SH-SY5Y (cell line): ENCODE measurements around the gene CTDP1.

Experiments used
- GATA2 ChIP-seq: IDR thresholded peaks from 2 replicates; pipeline ENCODE4 v1.6.1; 2011; ENCODE audit warnings: mild to moderate bottlenecking, low read depth, low read length
- GATA3 ChIP-seq: IDR thresholded peaks from 2 replicates; pipeline ENCODE4 v1.6.1; 2011; ENCODE audit warnings: low read depth, mild to moderate bottlenecking, low read length, moderate library complexity

CTDP1 gene

DNA sequence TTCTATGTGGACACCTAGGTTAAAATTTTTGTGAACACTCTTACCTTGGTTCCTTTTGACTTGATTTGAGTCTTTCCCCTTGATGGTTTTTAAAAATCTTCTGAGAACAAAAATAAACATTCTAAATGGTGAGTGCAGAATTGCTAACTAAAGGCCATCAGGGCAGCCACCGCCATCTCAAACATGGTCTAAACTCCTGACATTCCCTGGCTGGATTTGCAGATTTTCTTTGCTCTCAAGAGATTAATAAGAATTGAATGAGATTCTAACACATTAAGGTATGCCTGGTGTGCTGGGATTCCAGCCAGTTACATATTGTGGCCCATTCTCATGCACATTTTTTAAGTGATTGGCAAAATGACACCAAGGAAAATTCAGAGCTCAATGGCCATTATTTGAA is 17.2 kb upstream of the CTDP1 start:
- TF ChIP-seq GATA2 (no peak), GATA3 (no peak)

- TF ChIP-seq GATA3: no peak
Observed at GRCh38 chr18:79664525-79665125, 15.0 kb upstream of the CTDP1 start.

DNA sequence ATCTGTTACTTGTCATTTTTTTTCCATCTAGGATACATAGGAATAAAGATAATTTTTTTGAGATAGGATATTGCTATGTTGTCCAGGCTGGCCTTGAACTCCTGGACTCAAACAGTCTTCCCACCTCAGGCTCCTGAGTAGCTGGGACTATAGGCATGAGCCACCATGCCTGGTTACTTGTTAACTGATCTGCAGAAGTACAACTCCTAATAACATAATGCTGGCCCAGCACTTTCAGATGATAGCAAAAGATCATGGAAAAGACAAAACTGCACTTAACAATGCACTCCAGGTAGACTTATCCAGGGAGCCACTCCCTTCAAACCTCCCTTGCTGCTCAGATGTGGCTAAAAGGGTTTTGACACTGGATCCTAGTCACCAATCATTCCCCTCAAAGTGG is 11.4 kb upstream of the CTDP1 start:
- no peak for TF ChIP-seq GATA3
- TF ChIP-seq GATA2: no peak

DNA sequence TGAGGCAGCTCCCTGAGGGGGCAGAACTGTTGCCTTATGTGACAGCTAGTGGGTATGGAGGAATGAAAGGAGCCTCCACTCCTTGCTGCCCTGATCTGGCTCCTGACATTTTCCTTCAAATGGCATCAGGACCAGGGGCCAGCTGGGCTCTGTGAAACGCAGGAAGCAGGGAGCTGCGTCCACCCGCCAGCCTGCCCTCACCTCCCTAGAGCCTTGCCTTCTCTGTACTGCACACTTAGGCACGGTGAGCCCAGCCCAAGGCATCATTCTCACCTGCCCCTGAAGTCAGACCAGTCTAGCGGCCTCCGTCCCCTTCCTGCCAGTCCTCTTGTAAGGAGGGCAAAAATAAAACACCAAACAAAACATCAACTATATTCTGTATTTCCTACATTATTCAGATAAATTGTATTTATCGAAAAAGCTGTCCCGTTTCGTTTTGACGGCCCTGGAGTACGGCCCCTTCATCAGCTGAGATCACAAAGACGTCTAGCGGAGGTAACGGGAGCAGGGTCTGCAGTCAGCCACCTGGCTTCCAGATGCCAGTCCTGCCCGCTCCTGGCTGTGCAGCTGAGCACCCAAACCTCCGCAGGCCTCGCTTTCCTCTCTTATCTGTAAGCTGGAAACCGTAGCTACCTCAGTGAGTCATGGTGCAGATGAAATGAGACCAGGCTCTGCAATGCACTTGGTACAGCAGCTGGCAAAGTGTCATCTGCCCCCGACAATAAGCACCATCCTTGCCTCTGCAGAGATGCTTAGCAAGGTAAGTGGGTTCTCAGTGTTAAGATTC is 6.9 kb upstream of the CTDP1 start:
- no peak for TF ChIP-seq GATA3
- TF ChIP-seq GATA2: peak; percentile 86

DNA sequence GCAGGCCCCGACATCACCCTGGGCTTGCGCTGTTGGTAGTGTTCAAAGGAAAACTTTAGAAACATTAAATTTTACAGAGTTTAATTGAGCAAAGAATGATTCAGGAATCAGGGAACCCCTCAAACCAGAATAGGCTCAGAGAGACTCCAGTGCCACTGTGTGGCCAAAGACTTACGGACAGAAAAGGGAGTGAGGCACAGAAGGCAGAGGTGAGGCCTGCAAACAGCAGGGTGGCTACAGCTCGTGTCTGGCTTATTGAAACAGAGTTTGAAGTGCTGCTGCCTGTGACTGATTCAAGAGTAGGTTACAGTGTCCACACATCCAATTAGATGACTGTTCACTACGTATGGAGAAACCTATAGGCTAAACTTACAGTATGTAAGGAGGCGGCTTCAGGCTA is 2.4 kb upstream of the CTDP1 start:
- TF ChIP-seq GATA2 (no peak), GATA3 (no peak)

DNA sequence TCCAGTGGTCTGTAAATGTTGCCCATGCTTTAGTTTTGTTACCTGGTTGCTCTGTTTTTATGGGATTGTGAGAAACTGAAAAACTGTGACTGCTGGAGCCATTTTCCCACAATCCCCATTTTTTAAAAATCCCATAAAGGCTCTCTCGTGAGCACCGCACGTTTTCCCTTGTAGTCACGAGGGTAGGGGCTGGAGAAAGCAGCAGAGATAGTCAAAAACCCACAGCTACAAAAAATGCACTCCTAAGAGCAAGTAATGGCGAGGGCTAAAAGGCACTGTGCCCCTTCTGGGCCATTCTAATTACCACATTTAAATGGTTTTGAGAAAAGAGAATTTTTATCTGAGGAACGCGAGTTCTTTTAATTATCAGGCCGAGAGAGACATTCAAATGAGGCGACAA is 1.8 kb upstream of the CTDP1 start:
- TF ChIP-seq GATA3 (no peak), GATA2 (no peak)

DNA sequence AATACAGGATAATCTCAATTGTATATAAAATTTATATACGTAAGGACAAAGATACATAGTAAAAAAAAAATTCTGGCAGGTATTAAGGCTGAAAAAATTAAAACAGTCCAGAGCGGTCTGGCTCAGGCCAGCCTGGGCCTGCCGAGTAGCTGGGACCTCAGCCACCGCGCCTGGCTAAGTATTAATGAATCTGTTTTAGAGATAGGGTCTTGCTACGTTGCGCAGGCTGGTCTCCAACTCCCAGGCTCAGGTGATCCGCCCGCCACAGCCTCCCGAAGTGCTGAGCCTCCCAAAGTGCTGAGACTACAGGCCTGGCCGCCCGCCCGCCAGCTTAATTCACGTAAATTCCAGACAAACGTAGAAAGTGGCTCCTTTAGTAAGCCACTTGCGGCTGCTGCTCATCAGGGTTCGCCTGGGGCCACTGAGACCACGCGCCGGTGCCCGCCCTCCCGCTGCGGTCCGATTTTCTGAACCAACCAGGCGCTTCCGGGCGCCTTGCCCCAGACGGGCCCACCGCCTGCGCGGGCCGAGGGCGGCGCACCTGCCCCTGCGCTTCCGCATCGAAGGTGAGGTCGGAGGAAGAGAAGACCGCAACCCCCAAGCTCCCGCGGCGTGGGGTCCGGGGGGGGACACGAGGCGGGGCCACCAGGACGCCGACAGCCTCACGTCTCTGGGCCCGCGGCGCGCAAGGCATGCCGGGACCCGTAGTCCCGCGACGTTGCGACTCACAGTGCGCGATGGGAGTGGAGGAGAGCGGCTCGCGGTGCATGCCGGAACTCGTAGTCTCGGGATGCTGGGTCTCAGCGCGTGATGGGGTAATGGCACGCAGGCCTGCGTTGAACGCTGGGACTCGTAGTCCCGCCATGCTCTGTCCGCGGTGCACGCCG is 695 bp upstream of the CTDP1 start:
- no peak for TF ChIP-seq GATA3
- TF ChIP-seq GATA2: no peak

DNA sequence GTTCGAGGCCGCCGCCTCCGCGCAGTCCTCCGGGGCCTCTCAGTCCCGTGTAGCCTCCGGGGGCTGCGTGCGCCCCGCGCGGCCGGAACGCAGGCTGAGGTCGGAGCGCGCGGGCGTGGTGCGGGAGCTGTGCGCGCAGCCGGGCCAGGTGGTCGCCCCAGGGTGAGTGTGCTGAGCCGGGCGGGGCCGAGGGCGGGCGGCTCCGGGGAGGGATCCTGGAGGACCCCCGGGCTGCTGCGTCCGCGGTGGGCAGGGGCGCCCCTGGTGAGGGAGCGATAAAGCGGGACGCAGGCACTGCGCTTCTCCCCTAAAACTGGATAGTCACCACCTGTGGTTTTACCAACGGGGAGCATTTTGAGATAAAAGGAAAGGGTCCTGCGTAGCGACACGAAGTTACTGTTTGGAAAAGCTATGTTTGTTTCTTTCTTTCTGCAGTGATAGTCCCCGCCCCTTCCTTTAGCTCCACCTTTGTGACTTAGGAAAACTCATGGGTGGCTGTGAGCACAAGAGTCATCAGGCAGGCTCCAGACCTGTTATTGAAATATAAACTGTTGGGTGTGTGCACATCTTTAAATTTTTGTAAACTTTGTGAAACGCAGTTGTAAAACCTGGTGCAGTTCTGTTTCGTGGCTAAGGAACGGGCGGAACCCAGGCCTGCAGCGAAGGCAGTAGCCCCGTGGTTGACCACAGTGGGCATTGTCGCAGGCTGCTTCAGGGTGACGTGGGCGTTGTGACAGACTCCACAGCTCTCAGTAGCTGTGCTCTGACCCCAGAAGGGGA is 687 bp downstream of the CTDP1 start:
- no peak for TF ChIP-seq GATA3
- TF ChIP-seq GATA2: no peak

DNA sequence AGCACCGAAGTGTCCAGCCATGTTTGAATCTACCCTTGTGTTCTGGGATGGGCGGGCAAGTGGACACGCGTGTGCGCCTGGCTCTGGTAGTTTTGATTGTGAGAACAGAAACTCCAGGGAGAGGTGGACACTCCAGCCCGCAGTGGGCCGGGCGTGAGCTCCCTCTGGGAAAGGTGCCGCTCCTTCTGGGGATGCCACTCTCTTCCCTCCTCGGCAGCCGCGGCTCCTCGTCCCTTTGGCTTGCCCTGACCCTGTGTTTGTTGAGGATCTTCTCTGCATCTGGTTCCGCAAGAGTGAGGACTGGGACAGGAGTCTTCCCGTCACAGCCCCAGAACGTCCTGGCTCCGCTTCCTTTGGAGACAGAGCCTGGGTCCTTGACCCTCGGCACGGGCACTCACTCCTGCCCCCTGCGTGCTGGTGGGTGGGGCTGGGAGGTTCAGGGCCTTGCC is 1.3 kb downstream of the CTDP1 start:
- no peak for TF ChIP-seq GATA3
- no peak for TF ChIP-seq GATA2

DNA sequence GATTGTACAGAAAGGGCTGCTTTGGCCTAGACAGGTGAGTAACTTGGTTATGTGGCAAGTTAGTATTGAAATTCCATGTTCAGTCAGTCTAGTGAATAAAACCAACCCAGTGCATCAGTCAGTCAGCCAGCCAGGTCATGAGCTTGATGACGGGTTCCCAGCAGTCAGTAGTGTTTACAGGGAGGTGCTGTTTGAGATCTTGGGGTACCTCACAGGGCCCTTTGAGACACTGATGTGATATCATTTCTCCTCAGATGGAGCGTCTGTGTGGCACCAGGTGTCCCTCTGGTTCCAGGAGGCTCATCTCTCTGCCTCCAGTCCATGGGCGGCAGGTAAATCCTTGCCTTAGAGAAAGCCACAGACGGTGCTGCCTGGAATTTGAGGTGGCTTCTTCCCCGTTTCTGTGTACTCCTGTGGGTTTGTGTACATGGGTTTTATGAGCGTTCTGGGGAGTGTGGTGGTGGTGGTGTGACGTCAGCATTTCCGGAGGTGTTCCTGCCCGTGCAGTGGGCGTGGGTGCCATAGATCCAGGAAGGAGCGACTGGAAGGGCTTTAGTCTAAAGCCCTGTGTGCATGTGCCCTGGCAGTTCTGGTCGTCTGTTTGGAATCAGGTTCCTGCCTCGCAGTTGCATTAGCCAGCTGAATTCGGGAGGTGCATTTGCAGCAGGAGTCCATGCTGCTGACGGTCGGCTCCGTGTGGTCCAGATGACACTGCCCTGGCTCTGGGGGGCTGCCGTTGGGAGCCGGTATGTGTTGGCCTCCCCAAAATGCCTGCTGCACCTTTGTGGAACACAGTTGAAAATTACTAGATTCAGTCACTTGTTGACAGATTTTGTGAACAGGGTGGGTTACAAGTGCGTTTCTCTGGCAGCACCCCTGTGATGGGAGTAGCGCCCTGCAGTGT is 2.1 kb downstream of the CTDP1 start:
- TF ChIP-seq GATA2: no peak
- TF ChIP-seq GATA3: no peak

DNA sequence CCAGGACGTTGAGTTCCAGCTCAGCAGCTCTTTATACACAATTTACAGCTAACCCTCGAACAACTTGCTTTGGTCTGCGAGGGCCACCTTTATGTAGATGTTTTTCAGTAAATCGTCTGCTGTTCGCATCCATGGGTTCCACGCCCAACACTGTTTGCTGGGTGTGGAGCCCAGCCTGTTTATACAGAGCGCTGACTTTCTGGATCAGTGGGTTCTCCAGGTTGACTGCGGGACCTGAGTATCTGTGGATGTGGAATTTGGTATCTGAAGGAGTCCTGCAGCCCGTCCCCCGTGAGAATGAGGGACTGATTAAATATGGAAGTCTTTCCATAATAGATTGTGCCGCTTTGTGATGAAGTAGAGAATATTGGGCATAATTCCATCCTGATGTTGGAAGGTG is 2.9 kb downstream of the CTDP1 start:
- TF ChIP-seq GATA2 (no peak), GATA3 (no peak)

GRCh38 chr18:79682894-79683625 is 3.5 kb downstream of the CTDP1 start:
- no peak for TF ChIP-seq GATA3
- no peak for TF ChIP-seq GATA2

DNA sequence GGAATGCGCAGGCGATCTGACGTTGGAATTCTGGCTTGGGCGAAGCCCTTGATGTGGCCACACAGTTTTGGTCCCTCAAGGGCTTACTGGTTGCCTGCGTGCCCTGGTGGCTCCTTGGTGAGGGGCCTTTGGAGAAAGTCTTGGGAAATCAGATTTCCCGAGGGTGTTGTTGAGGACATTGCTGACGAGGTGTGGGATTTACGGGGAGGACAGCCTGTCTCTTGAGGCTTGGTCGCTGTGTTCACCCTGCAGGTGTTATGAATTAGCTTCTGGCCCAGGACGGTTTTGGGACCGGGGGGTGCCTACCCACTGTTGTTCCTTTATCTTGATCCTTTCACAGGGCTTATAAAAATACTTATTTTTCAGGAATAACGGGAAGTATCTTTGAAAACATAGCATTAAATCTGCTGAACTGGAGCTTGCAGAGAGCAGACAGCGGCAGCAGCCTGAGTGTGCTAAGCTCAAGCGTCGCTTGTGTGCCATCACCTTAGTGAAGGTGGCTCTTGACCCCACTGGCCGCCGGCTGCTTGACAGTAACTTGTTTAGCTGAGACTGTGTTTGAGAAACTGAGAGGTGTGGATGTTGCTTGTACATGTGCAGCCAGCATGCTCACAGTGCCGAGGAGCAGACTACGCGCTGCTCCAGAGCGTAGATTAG is 4.2 kb downstream of the CTDP1 start:
- TF ChIP-seq GATA3 (no peak), GATA2 (no peak)
